Nephron (organoid): ENCODE data around the gene RLBP1.

Source experiments
- H3K27ac Mint-ChIP-seq, 3 experiments: 2 replicates each; pipeline ENCODE4 v1.8.0; 2020; ENCODE audit warnings: mixed read lengths in 3 of 3, mild to moderate bottlenecking in 2 of 3, moderate library complexity in 1 of 3
- H3K27me3 Mint-ChIP-seq: 2 replicates; pipeline ENCODE4 v1.8.0; 2021; ENCODE audit warnings: low read depth, mild to moderate bottlenecking, moderate library complexity, mixed read lengths
- H3K36me3 Mint-ChIP-seq: 2 replicates; pipeline ENCODE4 v1.8.0; 2020; ENCODE audit warnings: low read depth, mixed read lengths
- H3K4me1 Mint-ChIP-seq: 2 replicates; pipeline ENCODE4 v1.8.0; 2020; ENCODE audit warnings: mixed read lengths
- H3K4me3 Mint-ChIP-seq, 3 experiments: 2 replicates each; pipeline ENCODE4 v1.8.0; 2020; ENCODE audit warnings: mild to moderate bottlenecking in 3 of 3, mixed read lengths in 3 of 3, moderate library complexity in 2 of 3
- H3K9me3 Mint-ChIP-seq: 2 replicates; pipeline ENCODE4 v1.8.0; 2020; ENCODE audit warnings: mixed read lengths
- CTCF ChIP-seq, 3 experiments: fragments of 200-600 bp; sonication (generic); IDR thresholded peaks; one replicate each; pipeline ENCODE4 v1.5.0; 2021; ENCODE audit warnings: antibody characterized with exemption in 3 of 3; ENCODE audit not compliant: unreplicated experiment in 3 of 3

The RLBP1 gene

GRCh38 chr15:89196241-89196640 lies 25.1 kb downstream of the RLBP1 start:
- Mint-ChIP-seq H3K27ac (no peak overlapping the region), H3K9me3 (no peaks in the 10 kb centered on the region), H3K4me1 (peaks cover 14% of the 10 kb centered on the region), H3K27me3 (no peaks in the 10 kb centered on the region), H3K36me3 (peaks cover 26% of the 10 kb centered on the region), H3K4me3 (no peak overlapping the region)
- TF ChIP-seq CTCF (IDR thresholded peaks at IDR 0.05; ENCODE audit: unreplicated experiment in 3 of 3), result no peak

GRCh38 chr15:89195836-89196235 lies 25.5 kb downstream of the RLBP1 start:
- Mint-ChIP-seq H3K4me3 (no peak overlapping the region), H3K9me3 (no peaks in the 10 kb centered on the region), H3K27ac (no peak overlapping the region), H3K4me1 (peaks cover 14% of the 10 kb centered on the region), H3K36me3 (peaks cover 28% of the 10 kb centered on the region), H3K27me3 (no peaks in the 10 kb centered on the region)
- no peak for TF ChIP-seq CTCF (IDR thresholded peaks at IDR 0.05; ENCODE audit: unreplicated experiment in 3 of 3)

- peaks cover 11% of the 10 kb centered on the region for H3K4me1 Mint-ChIP-seq
- H3K9me3 Mint-ChIP-seq, result no peaks in the 10 kb centered on the region
- no peaks in the 10 kb centered on the region for H3K27me3 Mint-ChIP-seq
- no peak overlapping the region for H3K4me3 Mint-ChIP-seq
- no peak overlapping the region for H3K27ac Mint-ChIP-seq
- peaks cover 33% of the 10 kb centered on the region for H3K36me3 Mint-ChIP-seq
- no peak for TF ChIP-seq CTCF (IDR thresholded peaks at IDR 0.05; ENCODE audit: unreplicated experiment in 3 of 3)
Measured at GRCh38 chr15:89194608-89195007, 26.8 kb downstream of the RLBP1 start.

GRCh38 chr15:89192766-89193165 lies 28.6 kb downstream of the RLBP1 start:
- H3K9me3 Mint-ChIP-seq, result no peaks in the 10 kb centered on the region
- no peak for TF ChIP-seq CTCF (IDR thresholded peaks at IDR 0.05; ENCODE audit: unreplicated experiment in 3 of 3)
- no peaks in the 10 kb centered on the region for H3K27me3 Mint-ChIP-seq
- H3K27ac Mint-ChIP-seq, result no peak overlapping the region
- peaks cover 7% of the 10 kb centered on the region for H3K4me1 Mint-ChIP-seq
- H3K4me3 Mint-ChIP-seq, result no peak overlapping the region
- H3K36me3 Mint-ChIP-seq, result peaks cover 37% of the 10 kb centered on the region

GRCh38 chr15:89192136-89192535 lies 29.2 kb downstream of the RLBP1 start:
- Mint-ChIP-seq H3K4me1 (peaks cover 3% of the 10 kb centered on the region), H3K9me3 (no peaks in the 10 kb centered on the region), H3K27me3 (no peaks in the 10 kb centered on the region), H3K36me3 (peaks cover 35% of the 10 kb centered on the region), H3K27ac (no peak overlapping the region), H3K4me3 (no peak overlapping the region)
- TF ChIP-seq CTCF (IDR thresholded peaks at IDR 0.05; ENCODE audit: unreplicated experiment in 3 of 3), result no peak

- H3K9me3 Mint-ChIP-seq, result no peaks in the 10 kb centered on the region
- H3K4me1 Mint-ChIP-seq, result no peaks in the 10 kb centered on the region
- H3K27me3 Mint-ChIP-seq, result no peaks in the 10 kb centered on the region
- peaks cover 28% of the 10 kb centered on the region for H3K36me3 Mint-ChIP-seq
- no peak for TF ChIP-seq CTCF (IDR thresholded peaks at IDR 0.05; ENCODE audit: unreplicated experiment in 3 of 3)
- H3K27ac Mint-ChIP-seq, result no peak overlapping the region
- H3K4me3 Mint-ChIP-seq, result no peak overlapping the region
Measured at GRCh38 chr15:89187986-89188514, 33.3 kb downstream of the RLBP1 start.
